Large intestine (tissue), 3 donors: Measurements from ENCODE around the gene PRPF8. TPM values are rescaled to one million over a fixed set of nuclear protein-coding genes. Genes with fewer than 3 reads are reported as not detected.
A peak's percentile ranks its signal among the peaks of the same experiment; 100 is the strongest.
"Not testable (repeated sequence)": the region's sequence is repeated elsewhere in the genome, so short reads cannot be mapped to it uniquely, and the experiment has no call there.

Source experiments
- DNase-seq, 2 donors: peaks; one replicate each; pipeline versions ENCODE4 v3.0.0 to v3.0.0-alpha.2; 2013
- H3K27ac ChIP-seq: one replicate; pipeline ENCODE4 v1.5.1; 2013; ENCODE audit warnings: low read length
- H3K27me3 ChIP-seq: 2 replicates; pipeline ENCODE4 v1.6.1; 2013; ENCODE audit warnings: low read length; ENCODE audit not compliant: control insufficient read depth, insufficient read depth
- H3K36me3 ChIP-seq: 2 replicates; pipeline ENCODE4 v1.6.1; 2013; ENCODE audit warnings: low read length; ENCODE audit not compliant: control insufficient read depth, insufficient read depth
- H3K4me1 ChIP-seq: one replicate; pipeline ENCODE4 v1.6.1; 2013; ENCODE audit warnings: low read length; ENCODE audit not compliant: control insufficient read depth, insufficient read depth
- H3K4me3 ChIP-seq: one replicate; pipeline ENCODE4 v1.5.1; 2013; ENCODE audit warnings: low read length
- H3K9me3 ChIP-seq: one replicate; pipeline ENCODE4 v1.6.1; 2013; ENCODE audit warnings: mild to moderate bottlenecking, low read depth, low read length, moderate library complexity; ENCODE audit not compliant: control insufficient read depth
- WGBS: methylation state at CpG from one replicate; pipeline ENCODE4 v1.1.5; 2013; ENCODE audit warnings: low lambda C conversion rate; ENCODE audit not compliant: insufficient coverage; 5-methylcytosine and 5-hydroxymethylcytosine counted together
- polyA plus RNA-seq: library from polyadenylated mRNA; unstranded; fragments of 120-200 nt; gene quantifications from one replicate; pipeline ENCODE4 v1.2.1, GENCODE V29; 2013

The PRPF8 gene
- polyA plus RNA-seq, 1 donor, result 177 TPM

DNA sequence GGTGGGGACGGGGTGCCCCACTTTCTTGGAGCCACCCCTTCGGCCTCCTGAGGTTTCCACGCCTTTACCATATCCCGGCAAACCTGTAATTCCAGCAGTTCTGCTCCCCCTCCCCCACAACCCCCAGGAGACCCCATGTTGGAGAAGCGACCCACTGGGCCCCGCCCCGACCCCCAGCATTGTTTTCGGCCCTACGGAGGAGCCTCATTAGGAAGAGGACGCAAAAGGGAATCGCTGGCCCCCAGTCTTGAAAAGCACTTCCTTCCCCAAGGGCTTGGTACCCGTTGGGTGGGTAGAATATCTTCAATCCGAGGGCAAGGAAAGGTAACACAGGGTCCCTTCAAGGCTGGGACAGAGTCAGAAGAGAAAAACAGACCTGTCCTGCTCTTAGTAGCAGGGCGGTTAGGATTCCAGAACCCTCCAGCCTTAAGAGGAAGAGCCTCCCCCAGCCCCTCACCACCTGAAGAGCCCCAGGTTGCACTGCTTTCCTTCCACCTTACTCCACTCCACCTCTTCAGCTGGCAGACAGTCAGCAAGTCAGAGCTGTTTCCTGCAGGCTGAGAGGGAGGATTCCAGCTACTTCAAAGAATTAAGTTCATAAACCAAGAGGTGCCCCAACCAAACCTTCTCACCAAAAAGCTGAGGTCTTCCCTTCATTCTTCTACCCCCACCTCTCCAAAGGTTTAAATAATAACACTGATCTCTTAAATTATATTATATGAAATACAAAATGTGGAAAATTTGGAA lies 26.3 kb upstream of the PRPF8 start:
- H3K27ac ChIP-seq, result peak overlapping the region; percentile 23
- no peaks in the 10 kb centered on the region for H3K27me3 ChIP-seq
- H3K36me3 ChIP-seq, result peaks cover 20% of the 10 kb centered on the region
- peak overlapping the region; percentile 59 for H3K4me3 ChIP-seq
- WGBS, result no CpG with 5 or more reads among the region's 14 CpGs
- H3K9me3 ChIP-seq, result no peaks in the 10 kb centered on the region
- peaks cover 30% of the 10 kb centered on the region for H3K4me1 ChIP-seq
- DNase-seq, result peak in 1 of 2 donors; percentile 42

- H3K4me3 ChIP-seq, result peak within 1 kb of the TSS; percentile 59
- no peaks in the 10 kb centered on the region for H3K27me3 ChIP-seq
- H3K36me3 ChIP-seq, result peaks cover 20% of the 10 kb centered on the region
- no CpG with 5 or more reads among the region's 83 CpGs for WGBS
- H3K4me1 ChIP-seq, result peaks cover 28% of the 10 kb centered on the region
- peak within 1 kb of the TSS; percentile 46 for H3K27ac ChIP-seq
- H3K9me3 ChIP-seq, result no peaks in the 10 kb centered on the region
- peak; percentile 81 to 96 for DNase-seq
These were observed 25.5 kb upstream of the PRPF8 start, which contains the start of gene TLCD2 for GRCh38 chr17:1709971-1710806. Gene TLCD2, minus strand, starts transcription at chr17:1710377. Its CDS starts 135 bp downstream, at chr17:1710242.

- no peaks in the 10 kb centered on the region for H3K9me3 ChIP-seq
- H3K27me3 ChIP-seq, result no peaks in the 10 kb centered on the region
- H3K27ac ChIP-seq, result no peak overlapping the region
- peaks cover 23% of the 10 kb centered on the region for H3K4me1 ChIP-seq
- WGBS, result no CpG with 5 or more reads among the region's 16 CpGs
- peak in 1 of 2 donors; percentile 30 for DNase-seq
- peak overlapping the region; percentile 59 for H3K4me3 ChIP-seq
- peaks cover 20% of the 10 kb centered on the region for H3K36me3 ChIP-seq
These were observed 24.8 kb upstream of the PRPF8 start for GRCh38 chr17:1709403-1709951.

- not testable (repeated sequence) for DNase-seq, H3K27me3 ChIP-seq, H3K27ac ChIP-seq, H3K9me3 ChIP-seq, H3K4me3 ChIP-seq
- peaks cover 20% of the 10 kb centered on the region for H3K36me3 ChIP-seq
- WGBS, result no CpG with 5 or more reads among the region's 10 CpGs
- H3K4me1 ChIP-seq, result peaks cover 18% of the 10 kb centered on the region
These were observed 24.2 kb upstream of the PRPF8 start for GRCh38 chr17:1708791-1709346.

GRCh38 chr17:1707107-1707506 lies 22.4 kb upstream of the PRPF8 start:
- Histone ChIP-seq H3K27me3 (no peaks in the 10 kb centered on the region), H3K27ac (no peak overlapping the region), H3K4me1 (peaks cover 9% of the 10 kb centered on the region), H3K4me3 (no peak overlapping the region), H3K36me3 (peaks cover 4% of the 10 kb centered on the region), H3K9me3 (no peaks in the 10 kb centered on the region)
- WGBS, result no CpG with 5 or more reads among the region's 5 CpGs
- no peak for DNase-seq

DNA sequence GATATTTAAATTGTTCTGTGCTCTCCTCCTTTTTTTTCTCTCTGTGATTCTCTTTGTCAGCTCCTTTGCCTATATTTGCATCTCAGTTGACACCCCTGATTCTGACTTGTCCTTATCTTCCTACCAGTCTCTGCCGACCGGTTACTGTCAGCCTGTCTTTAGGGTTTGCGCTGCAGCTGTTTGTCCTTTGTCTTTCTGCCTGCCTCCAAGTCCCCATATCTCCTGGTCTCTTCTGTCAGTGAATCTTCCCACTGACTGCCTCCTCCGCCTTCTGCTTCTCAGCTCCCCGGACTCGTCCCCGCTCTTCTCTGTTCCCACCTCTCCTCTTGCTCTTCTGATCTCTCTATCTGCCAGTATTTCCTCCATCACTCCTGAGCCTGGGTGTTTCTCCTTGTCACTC lies 20.3 kb upstream of the PRPF8 start:
- Histone ChIP-seq H3K27ac (no peak overlapping the region), H3K27me3 (no peaks in the 10 kb centered on the region), H3K4me1 (peaks cover 2% of the 10 kb centered on the region), H3K36me3 (peaks cover 3% of the 10 kb centered on the region), H3K9me3 (no peaks in the 10 kb centered on the region), H3K4me3 (no peak overlapping the region)
- whole genome bisulfite sequencing, result 84% methylated on average over 4 of the region's 7 CpGs
- DNase-seq, result no peak

DNA sequence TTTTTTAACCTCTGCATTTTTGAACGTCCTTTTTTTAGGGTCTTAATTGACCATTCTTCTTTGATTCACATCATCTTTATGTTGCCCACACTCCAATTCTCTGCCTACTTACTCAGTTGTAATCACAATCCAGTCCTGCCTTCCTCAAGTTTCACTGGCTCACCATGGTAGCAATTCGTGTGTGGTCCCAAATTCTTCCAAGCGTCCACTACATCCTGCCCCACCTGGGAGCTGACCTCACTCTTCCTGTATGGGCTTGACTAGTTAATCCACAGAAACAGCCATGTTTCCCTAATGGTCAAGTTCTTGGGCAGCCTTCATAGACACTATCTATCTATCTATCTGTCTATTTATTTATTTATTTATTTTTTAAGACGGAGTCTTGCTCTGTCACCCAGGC lies 18.4 kb upstream of the PRPF8 start:
- no peak overlapping the region for H3K4me3 ChIP-seq
- no peak overlapping the region for H3K27ac ChIP-seq
- H3K27me3 ChIP-seq, result no peaks in the 10 kb centered on the region
- no peak for DNase-seq
- H3K4me1 ChIP-seq, result no peaks in the 10 kb centered on the region
- 40% methylated on average over 1 of the region's 4 CpGs for WGBS
- H3K9me3 ChIP-seq, result no peaks in the 10 kb centered on the region
- peaks cover 3% of the 10 kb centered on the region for H3K36me3 ChIP-seq

GRCh38 chr17:1699891-1700290 lies 15.2 kb upstream of the PRPF8 start:
- H3K4me1 ChIP-seq, H3K27me3 ChIP-seq, H3K36me3 ChIP-seq, H3K4me3 ChIP-seq, H3K9me3 ChIP-seq, H3K27ac ChIP-seq, DNase-seq: not testable (repeated sequence)
- no CpG with 5 or more reads among the region's 5 CpGs for WGBS

- H3K27ac ChIP-seq, result no peak overlapping the region
- no peaks in the 10 kb centered on the region for H3K9me3 ChIP-seq
- H3K27me3 ChIP-seq, result no peaks in the 10 kb centered on the region
- no peaks in the 10 kb centered on the region for H3K36me3 ChIP-seq
- H3K4me1 ChIP-seq, result no peaks in the 10 kb centered on the region
- no CpG with 5 or more reads among the region's 5 CpGs for WGBS
- no peak for DNase-seq
- no peak overlapping the region for H3K4me3 ChIP-seq
These were observed 13.0 kb upstream of the PRPF8 start for GRCh38 chr17:1697681-1698080.

DNA sequence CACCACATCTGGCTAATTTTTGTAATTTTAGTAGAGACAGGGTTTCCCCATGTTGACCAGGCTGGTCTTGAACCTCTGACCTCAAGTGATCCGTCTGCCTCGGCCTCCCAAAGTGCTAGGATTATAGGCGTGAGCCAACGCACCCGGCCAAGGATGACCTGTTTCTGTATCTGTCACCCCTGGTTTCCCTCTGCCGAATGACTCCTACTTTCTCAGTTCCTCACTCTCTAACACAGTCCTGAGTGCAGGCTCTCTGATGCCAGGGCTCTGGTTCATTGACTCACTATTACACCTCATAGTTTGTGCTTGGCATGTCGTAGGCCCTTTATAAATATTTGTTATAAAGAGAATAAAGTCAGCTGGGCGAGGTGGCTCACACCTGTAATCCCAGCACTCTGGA lies 10.7 kb upstream of the PRPF8 start:
- no CpG with 5 or more reads among the region's 8 CpGs for WGBS
- peaks cover 5% of the 10 kb centered on the region for H3K9me3 ChIP-seq
- DNase-seq, result no peak
- H3K4me3 ChIP-seq, result no peak overlapping the region
- H3K4me1 ChIP-seq, result no peaks in the 10 kb centered on the region
- H3K27me3 ChIP-seq, result no peaks in the 10 kb centered on the region
- no peak overlapping the region for H3K27ac ChIP-seq
- H3K36me3 ChIP-seq, result no peaks in the 10 kb centered on the region
